Fibroblast of villous mesenchyme (primary cell): Measurements from ENCODE around the gene DMRT3. TPM values are rescaled to one million over a fixed set of nuclear protein-coding genes. Genes with fewer than 3 reads are reported as not detected.
"Not testable (repeated sequence)": the region's sequence is repeated elsewhere in the genome, so short reads cannot be mapped to it uniquely, and the experiment has no call there.

Source experiments
- DNase-seq: peaks from one replicate; pipeline ENCODE4 v3.0.0-alpha.2; 2010; ENCODE audit warnings: low read depth
- H3K4me3 ChIP-seq: 2 replicates; pipeline ENCODE4 v1.5.1; 2011; ENCODE audit warnings: low read depth, mild to moderate bottlenecking, low read length
- total RNA-seq: library from RNA; depleted of rRNA; stranded (reverse); fragments of >200 nt; gene quantifications from 2 replicates; pipeline ENCODE4 v1.2.3, GENCODE V29; 2012
- TF ChIP-seq, protein P1 (sequence below): IDR thresholded peaks from 2 replicates; pipeline ENCODE4 v1.5.1; 2012; ENCODE audit warnings: low read depth, mild to moderate bottlenecking, low read length; ENCODE audit not compliant: insufficient read depth

DMRT3 gene
- total RNA-seq, 1 donor: not detected

- TF ChIP-seq, protein P1, sequence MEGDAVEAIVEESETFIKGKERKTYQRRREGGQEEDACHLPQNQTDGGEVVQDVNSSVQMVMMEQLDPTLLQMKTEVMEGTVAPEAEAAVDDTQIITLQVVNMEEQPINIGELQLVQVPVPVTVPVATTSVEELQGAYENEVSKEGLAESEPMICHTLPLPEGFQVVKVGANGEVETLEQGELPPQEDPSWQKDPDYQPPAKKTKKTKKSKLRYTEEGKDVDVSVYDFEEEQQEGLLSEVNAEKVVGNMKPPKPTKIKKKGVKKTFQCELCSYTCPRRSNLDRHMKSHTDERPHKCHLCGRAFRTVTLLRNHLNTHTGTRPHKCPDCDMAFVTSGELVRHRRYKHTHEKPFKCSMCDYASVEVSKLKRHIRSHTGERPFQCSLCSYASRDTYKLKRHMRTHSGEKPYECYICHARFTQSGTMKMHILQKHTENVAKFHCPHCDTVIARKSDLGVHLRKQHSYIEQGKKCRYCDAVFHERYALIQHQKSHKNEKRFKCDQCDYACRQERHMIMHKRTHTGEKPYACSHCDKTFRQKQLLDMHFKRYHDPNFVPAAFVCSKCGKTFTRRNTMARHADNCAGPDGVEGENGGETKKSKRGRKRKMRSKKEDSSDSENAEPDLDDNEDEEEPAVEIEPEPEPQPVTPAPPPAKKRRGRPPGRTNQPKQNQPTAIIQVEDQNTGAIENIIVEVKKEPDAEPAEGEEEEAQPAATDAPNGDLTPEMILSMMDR: no peak
Observed at GRCh38 chr9:981491-981898, 5.0 kb downstream of the DMRT3 start.

DNA sequence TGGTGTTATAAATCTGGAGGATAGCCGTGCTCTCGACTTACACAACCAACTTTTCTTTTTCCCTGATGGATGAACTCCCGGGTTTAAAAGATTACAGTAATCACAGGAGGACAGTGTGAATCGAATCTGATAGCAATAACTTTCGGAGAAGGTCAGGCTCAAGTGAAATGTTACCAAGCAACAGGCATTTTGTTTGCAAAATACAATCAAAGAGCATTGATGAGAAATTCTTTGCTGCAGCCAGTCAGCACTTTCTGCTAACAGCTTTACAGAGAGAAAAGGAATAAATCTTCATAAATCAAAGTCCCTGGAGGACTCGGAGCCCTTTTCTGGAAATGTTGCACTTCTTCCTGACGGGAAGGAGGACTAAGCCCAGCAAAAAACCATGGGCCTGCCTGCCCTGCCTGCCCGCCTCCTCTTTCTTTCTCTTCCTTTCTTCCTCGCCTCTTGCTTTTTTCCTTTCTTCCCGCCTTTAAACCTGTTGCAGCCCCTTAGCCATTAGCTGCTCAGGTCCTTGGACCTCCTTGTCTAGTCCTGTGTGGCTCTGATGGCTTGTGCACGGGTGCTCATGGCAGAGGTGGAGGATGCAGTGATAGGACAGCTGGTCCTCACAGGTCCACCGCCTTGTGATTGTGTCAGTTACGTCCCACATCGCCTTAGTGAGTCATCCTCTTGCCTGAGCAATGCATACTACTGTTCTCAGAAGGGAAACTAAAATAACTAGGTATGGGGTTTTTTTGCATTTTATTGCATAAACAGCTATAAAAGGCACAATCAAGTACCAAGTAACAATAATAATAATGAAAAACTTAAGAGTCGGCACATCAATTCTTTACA lies 6.2 kb downstream of the DMRT3 start:
- TF ChIP-seq, protein P1: no peak
- no peak for DNase-seq

More at GRCh38 chr9:981491-981898, 5.0 kb downstream of the DMRT3 start:
- H3K4me3 ChIP-seq: no peak overlapping the region
- no peak for DNase-seq

DNA sequence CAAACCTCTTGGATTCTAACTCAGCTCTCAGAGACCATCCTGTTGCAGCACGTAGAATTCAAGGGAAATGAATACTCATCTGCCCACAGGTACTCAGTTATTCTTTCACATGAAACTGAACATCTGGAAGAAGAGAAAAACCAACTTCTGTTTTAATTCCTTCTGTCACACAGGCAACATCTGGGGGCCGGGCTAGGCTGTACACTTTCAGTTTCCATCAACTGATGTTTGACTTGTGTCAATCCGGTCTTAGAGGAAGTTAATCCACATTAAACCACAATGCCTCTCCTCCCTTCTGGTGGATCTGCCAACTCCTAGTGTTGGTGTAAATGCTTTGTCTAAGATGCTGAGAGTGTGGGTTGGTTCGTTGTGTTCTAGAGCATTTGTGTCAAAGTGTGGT lies 17.6 kb downstream of the DMRT3 start:
- H3K4me3 ChIP-seq: no peak overlapping the region
- no peak for DNase-seq
- TF ChIP-seq, protein P1: no peak

More for the DNA sequence above, 6.2 kb downstream of the DMRT3 start:
- no peak overlapping the region for H3K4me3 ChIP-seq

DNA sequence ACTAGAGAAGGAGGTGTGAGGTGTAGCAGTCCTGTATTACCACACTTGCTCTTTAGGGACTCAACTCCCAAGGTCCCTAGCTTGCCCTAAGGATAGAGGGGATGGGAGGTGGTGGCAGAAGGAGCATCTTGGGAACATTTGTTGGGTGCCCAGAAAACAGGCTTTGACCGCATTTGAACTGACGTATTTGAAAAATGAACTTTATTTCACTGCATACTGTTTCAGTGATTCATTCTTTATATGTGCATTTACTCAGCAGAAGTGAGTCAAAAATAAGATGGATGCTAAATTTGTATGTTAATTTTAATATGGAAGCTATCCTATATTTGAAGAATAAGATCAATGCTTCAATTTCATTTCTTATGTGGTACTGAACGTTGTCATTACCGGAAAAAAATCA lies 18.7 kb downstream of the DMRT3 start:
- H3K4me3 ChIP-seq: no peak overlapping the region
- DNase-seq: no peak
- TF ChIP-seq, protein P1: no peak

DNA sequence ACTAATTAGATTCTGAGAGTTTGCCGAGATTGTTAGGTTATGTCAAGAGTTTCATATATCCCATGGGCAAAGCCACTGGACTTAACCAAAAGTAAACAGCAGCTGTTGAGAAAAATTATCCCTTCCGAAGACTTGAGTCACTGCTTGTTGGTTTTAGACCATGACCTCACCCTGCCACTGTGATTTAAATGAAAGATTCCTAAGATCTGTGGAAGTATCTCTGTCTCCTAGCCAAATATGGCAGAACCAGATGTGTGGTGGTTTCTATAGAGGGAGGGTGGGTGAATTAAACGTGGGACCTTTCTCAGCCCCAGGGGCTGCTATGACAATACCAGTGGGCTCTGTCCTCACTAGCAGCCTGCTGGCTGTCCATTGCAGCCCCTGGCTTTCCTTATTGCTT lies 19.3 kb downstream of the DMRT3 start:
- TF ChIP-seq, protein P1: no peak
- peak; percentile 23 for DNase-seq
- H3K4me3 ChIP-seq: no peak overlapping the region

DNA sequence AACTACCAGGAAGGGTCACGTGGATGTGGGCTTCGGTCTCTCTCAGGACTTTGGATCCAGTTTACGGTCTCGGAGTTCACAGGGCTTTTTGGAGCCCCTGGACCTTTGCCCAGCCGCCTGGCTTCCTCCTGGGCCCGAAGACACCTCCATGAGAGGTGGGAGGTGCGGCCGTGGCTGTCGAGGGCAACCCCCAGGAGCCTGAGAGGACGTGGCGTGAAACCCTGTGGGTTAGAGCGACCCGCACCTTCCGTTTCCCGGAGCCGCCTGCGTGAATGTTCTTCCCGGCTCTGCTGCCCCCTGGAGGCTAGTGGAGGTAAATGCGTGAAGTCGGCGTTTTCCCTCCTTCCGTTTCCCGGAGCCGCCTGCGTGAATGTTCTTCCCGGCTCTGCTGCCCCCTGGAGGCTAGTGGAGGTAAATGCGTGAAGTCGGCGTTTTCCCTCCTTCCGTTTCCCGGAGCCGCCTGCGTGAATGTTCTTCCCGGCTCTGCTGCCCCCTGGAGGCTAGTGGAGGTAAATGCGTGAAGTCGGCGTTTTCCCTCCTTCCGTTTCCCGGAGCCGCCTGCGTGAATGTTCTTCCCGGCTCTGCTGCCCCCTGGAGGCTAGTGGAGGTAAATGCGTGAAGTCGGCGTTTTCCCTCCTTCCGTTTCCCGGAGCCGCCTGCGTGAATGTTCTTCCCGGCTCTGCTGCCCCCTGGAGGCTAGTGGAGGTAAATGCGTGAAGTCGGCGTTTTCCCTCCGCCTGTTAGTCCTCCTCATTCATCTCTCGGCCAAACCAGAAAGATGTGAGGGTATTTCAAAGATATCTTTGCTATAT lies 22.1 kb downstream of the DMRT3 start:
- not testable (repeated sequence) for DNase-seq, H3K4me3 ChIP-seq
- TF ChIP-seq, protein P1: peak; percentile 24
